Testis (tissue), 3 donors: ENCODE measurements around the gene CYP4F3. TPM values are rescaled to one million over a fixed set of nuclear protein-coding genes. Genes with fewer than 3 reads are reported as not detected.

Source experiments
- DNase-seq: peaks from one replicate; pipeline ENCODE4 v3.0.0-alpha.2; 2019
- H3K27ac ChIP-seq, 2 donors: fragments of 200-600 bp; sonication (generic); one replicate each; pipeline ENCODE4 v1.5.1; 2019
- H3K27me3 ChIP-seq: fragments of 200-600 bp; sonication (generic); one replicate; pipeline ENCODE4 v1.5.1; 2019
- H3K36me3 ChIP-seq: fragments of 200-600 bp; sonication (generic); one replicate; pipeline ENCODE4 v1.5.1; 2017; ENCODE audit warnings: low read depth; ENCODE audit errors: missing control alignments
- H3K4me1 ChIP-seq: fragments of 200-600 bp; sonication (generic); one replicate; pipeline ENCODE4 v1.5.1; 2019
- H3K4me3 ChIP-seq, 2 donors: fragments of 200-600 bp; sonication (generic); one replicate each; pipeline ENCODE4 v1.5.1; 2017 to 2019
- H3K9me3 ChIP-seq: fragments of 200-600 bp; sonication (generic); one replicate; pipeline ENCODE4 v1.5.1; 2017
- CTCF ChIP-seq, 3 experiments: fragments of 450-650 bp in 2 of 3; fragments of 200-600 bp in 1 of 3; sonication (generic) in 1 of 3; IDR thresholded peaks; one replicate each; pipeline ENCODE4 v1.5.1; 2016 to 2019; ENCODE audit warnings: antibody characterized with exemption in 3 of 3, mild to moderate bottlenecking in 2 of 3, moderate library complexity in 1 of 3
- POLR2A ChIP-seq: fragments of 450-650 bp; IDR thresholded peaks from one replicate; pipeline ENCODE4 v1.6.1; 2017; ENCODE audit warnings: antibody characterized with exemption, mild to moderate bottlenecking, moderate library complexity
- WGBS, 2 donors: methylation state at CpG; one replicate each; pipeline ENCODE4 v1.1.5; 2018; 5-methylcytosine and 5-hydroxymethylcytosine counted together
- intact Hi-C: fragments of 100-400 bp; cut with DNase I; formaldehyde crosslinking; loops from one replicate; pipeline ENCODE4 v1.15.1; 2023; ENCODE audit warnings: low total_unique reads
- polyA plus RNA-seq: library from polyadenylated mRNA; stranded (reverse); fragments of 350-450 nt; fragmentation: Illumina TruSeq; extraction: RNeasy Lipid Tissue Mini Kit (QIAGEN cat#74804); gene quantifications from one replicate; pipeline ENCODE4 v1.2.3, GENCODE V29; 2014; ENCODE audit warnings: low read depth, low replicate concordance; ENCODE audit not compliant: insufficient read depth
- total RNA-seq, 2 donors: library from RNA; depleted of rRNA; stranded (reverse); fragments of >200 nt; gene quantifications; one replicate each; pipeline ENCODE4 v1.2.3, GENCODE V29; 2016

The CYP4F3 gene
- total and polyA plus RNA-seq, 3 donors from 2014 or later, result 0.74 to 1.4 (median 1.0) TPM

DNA sequence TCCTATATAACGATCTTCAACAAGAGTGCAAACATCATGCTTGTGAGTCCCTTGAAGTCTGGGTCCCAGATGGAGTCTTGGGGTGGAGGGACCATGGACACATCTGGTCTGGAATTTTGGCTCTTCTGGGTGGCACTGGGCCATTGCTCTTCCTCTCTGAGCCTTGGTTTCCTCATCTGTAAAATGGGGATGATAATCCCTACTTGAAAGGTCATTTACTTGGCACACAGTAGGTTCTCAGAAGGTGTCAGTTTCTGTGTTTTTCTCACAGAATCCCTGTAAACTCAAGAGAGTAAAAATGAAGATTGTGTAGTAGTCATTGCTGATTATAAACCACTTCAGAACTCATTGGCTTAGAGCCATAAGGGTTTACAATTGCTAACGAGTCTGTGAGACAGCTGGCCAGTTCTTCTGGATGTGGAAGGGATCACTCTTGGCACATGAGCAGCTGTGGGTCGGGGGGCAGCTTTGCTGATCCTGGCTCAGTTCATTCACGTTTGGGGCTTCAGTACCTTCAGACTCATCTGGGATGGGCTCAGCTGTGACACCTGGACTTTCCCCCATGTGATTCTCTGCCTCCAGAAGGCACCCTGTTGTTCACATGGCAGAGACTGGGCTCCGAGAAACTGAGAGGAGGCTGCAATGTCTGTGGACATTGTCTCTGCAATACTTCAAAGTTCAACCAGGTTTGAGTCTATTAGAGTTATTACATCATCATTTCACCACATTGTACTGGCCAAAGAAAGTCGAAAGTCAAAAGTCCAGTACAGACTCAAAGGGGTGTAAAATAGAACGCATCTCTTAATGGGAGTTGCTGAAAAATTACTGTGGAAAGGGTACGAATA lies 40.0 kb downstream of the CYP4F3 start:
- TF ChIP-seq POLR2A (no peak), CTCF (IDR thresholded peaks at IDR 0.05) (no peak)
- Histone ChIP-seq H3K27me3 (no peaks in the 10 kb centered on the region), H3K4me1 (no peaks in the 10 kb centered on the region), H3K27ac (no peak overlapping the region), H3K36me3 (no peaks in the 10 kb centered on the region), H3K4me3 (no peak overlapping the region), H3K9me3 (no peaks in the 10 kb centered on the region)
- no peak for DNase-seq
- intact Hi-C loops, result no loop called here
- 52 to 69% methylated on average over 8 of the region's 8 CpGs for WGBS, 2 donors

DNA sequence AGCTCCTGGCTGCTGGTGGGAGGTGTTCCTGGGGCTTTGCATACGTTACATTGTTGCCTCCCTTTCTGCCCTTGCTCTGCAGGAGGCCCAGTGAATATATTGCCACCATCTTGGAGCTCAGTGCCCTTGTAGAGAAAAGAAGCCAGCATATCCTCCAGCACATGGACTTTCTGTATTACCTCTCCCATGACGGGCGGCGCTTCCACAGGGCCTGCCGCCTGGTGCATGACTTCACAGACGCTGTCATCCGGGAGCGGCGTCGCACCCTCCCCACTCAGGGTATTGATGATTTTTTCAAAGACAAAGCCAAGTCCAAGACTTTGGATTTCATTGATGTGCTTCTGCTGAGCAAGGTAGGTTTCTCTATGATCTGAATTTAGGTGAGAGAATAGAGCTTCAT lies 42.7 kb downstream of the CYP4F3 start:
- Histone ChIP-seq H3K36me3 (no peaks in the 10 kb centered on the region), H3K4me1 (no peaks in the 10 kb centered on the region), H3K27ac (no peak overlapping the region), H3K4me3 (no peak overlapping the region), H3K27me3 (no peaks in the 10 kb centered on the region), H3K9me3 (no peaks in the 10 kb centered on the region)
- intact Hi-C loops, result no loop called here
- TF ChIP-seq POLR2A (no peak), CTCF (IDR thresholded peaks at IDR 0.05) (no peak)
- 80 to 95% methylated on average over 9 to 10 of the region's 10 CpGs for WGBS, 2 donors
- DNase-seq, result no peak

DNA sequence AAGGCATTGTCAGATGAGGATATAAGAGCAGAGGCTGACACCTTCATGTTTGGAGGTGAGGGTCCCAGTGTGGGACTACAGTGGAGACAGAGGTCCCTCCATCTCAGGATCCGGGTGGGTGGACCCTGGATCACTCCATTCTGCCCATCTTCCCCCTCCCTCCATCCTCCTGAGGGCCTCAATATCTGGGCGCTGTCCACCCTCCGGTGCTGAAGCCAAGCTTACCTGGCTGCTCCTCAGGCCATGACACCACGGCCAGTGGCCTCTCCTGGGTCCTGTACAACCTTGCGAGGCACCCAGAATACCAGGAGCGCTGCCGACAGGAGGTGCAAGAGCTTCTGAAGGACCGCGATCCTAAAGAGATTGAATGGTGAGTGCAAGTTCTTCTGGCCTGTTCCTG lies 44.1 kb downstream of the CYP4F3 start:
- Histone ChIP-seq H3K4me1 (no peaks in the 10 kb centered on the region), H3K36me3 (no peaks in the 10 kb centered on the region), H3K27me3 (no peaks in the 10 kb centered on the region), H3K4me3 (no peak overlapping the region), H3K9me3 (no peaks in the 10 kb centered on the region), H3K27ac (no peak overlapping the region)
- TF ChIP-seq CTCF (IDR thresholded peaks at IDR 0.05), result no peak
- TF ChIP-seq POLR2A, result no peak
- peak; percentile 28 for DNase-seq
- WGBS, 2 donors, result 21 to 37% methylated on average over 4 to 9 of the region's 9 CpGs
- intact Hi-C loops, result no loop called here

DNA sequence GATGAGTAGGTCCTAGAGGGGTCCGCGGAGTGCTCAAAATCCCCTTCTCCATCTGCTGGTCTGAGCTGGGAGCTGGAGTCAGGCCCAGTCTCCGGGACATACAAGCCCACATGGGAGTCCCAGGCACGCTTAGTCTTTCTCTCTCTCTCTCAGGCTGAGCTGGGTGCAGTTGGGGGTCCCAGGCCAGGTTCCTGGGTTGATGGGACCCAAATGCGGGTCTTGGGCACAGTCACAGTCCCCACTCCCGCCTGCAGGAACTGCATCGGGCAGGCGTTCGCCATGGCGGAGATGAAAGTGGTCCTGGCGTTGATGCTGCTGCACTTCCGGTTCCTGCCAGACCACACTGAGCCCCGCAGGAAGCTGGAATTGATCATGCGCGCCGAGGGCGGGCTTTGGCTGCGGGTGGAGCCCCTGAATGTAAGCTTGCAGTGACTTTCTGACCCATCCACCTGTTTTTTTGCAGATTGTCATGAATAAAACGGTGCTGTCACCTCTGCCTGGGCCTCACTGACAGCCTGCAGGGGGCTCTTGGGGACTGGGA lies 56.0 kb downstream of the CYP4F3 start:
- Histone ChIP-seq H3K4me1 (no peaks in the 10 kb centered on the region), H3K27me3 (no peaks in the 10 kb centered on the region), H3K27ac (no peak overlapping the region), H3K9me3 (no peaks in the 10 kb centered on the region), H3K36me3 (no peaks in the 10 kb centered on the region), H3K4me3 (peak overlapping the region; percentile 20 to 46)
- WGBS, 2 donors, result 43 to 70% methylated on average over 13 to 19 of the region's 19 CpGs
- peak; percentile 53 for DNase-seq
- no peak for TF ChIP-seq POLR2A
- TF ChIP-seq CTCF (IDR thresholded peaks at IDR 0.05), result no peak
- intact Hi-C loops, result no loop called here
